IPS-18c (cell line): ENCODE data around the gene PUS10.
"Not testable (repeated sequence)": the region's sequence is repeated elsewhere in the genome, so short reads cannot be mapped to it uniquely, and the experiment has no call there.

Experiments used
- H3K4me3 ChIP-seq: 2 replicates; pipeline ENCODE4 v1.7.0; 2013; ENCODE audit warnings: low read depth, mild to moderate bottlenecking, low read length, moderate library complexity; ENCODE audit not compliant: insufficient read depth
- H3K9me3 ChIP-seq: one replicate; pipeline ENCODE4 v1.6.1; 2013; ENCODE audit warnings: mild to moderate bottlenecking, low read length, moderate library complexity; ENCODE audit not compliant: control insufficient read depth, insufficient read depth

PUS10 gene

GRCh38 chr2:60958800-60959199, 59.3 kb downstream of the PUS10 start:
- no peak overlapping the region for H3K4me3 ChIP-seq
- H3K9me3 ChIP-seq = no peaks in the 10 kb centered on the region

GRCh38 chr2:60958361-60958760, 59.7 kb downstream of the PUS10 start:
- Histone ChIP-seq H3K9me3 (no peaks in the 10 kb centered on the region), H3K4me3 (no peak overlapping the region)

- no peak overlapping the region for H3K4me3 ChIP-seq
Measured at GRCh38 chr2:60957643-60958042, 60.4 kb downstream of the PUS10 start.

GRCh38 chr2:60957224-60957623, 60.8 kb downstream of the PUS10 start:
- no peak overlapping the region for H3K4me3 ChIP-seq

More at GRCh38 chr2:60957643-60958042, 60.4 kb downstream of the PUS10 start:
- no peaks in the 10 kb centered on the region for H3K9me3 ChIP-seq

GRCh38 chr2:60954139-60954538, 63.9 kb downstream of the PUS10 start:
- Histone ChIP-seq H3K4me3 (no peak overlapping the region), H3K9me3 (peaks cover 2% of the 10 kb centered on the region)

More at GRCh38 chr2:60957224-60957623, 60.8 kb downstream of the PUS10 start:
- H3K9me3 ChIP-seq = no peaks in the 10 kb centered on the region

GRCh38 chr2:60948926-60949579, 69.0 kb downstream of the PUS10 start:
- peaks cover 2% of the 10 kb centered on the region for H3K9me3 ChIP-seq
- H3K4me3 ChIP-seq = no peak overlapping the region

GRCh38 chr2:60948161-60948560, 69.9 kb downstream of the PUS10 start:
- peaks cover 2% of the 10 kb centered on the region for H3K9me3 ChIP-seq
- no peak overlapping the region for H3K4me3 ChIP-seq

- H3K4me3 ChIP-seq = no peak overlapping the region
Measured at GRCh38 chr2:60947056-60947455, 71.0 kb downstream of the PUS10 start.

GRCh38 chr2:60945341-60945740, 72.7 kb downstream of the PUS10 start:
- peaks cover under 1% of the 10 kb centered on the region for H3K9me3 ChIP-seq

More at GRCh38 chr2:60947056-60947455, 71.0 kb downstream of the PUS10 start:
- peaks cover 2% of the 10 kb centered on the region for H3K9me3 ChIP-seq

GRCh38 chr2:60939622-60940021, 78.4 kb downstream of the PUS10 start:
- Histone ChIP-seq H3K4me3 (no peak overlapping the region), H3K9me3 (no peaks in the 10 kb centered on the region)

More at GRCh38 chr2:60945341-60945740, 72.7 kb downstream of the PUS10 start:
- H3K4me3 ChIP-seq = no peak overlapping the region

GRCh38 chr2:60938301-60938700, 79.8 kb downstream of the PUS10 start:
- Histone ChIP-seq H3K4me3 (no peak overlapping the region; the same call in 1 of the 2 replicates), H3K9me3 (no peaks in the 10 kb centered on the region)

- no peaks in the 10 kb centered on the region for H3K9me3 ChIP-seq
- H3K4me3 ChIP-seq = no peak overlapping the region
Measured at GRCh38 chr2:60936757-60937156, 81.3 kb downstream of the PUS10 start.

GRCh38 chr2:60934165-60934722, 83.8 kb downstream of the PUS10 start:
- H3K4me3 ChIP-seq = no peak overlapping the region

GRCh38 chr2:60932954-60933353, 85.1 kb downstream of the PUS10 start:
- Histone ChIP-seq H3K4me3 (no peak overlapping the region), H3K9me3 (no peaks in the 10 kb centered on the region)

More at GRCh38 chr2:60934165-60934722, 83.8 kb downstream of the PUS10 start:
- no peaks in the 10 kb centered on the region for H3K9me3 ChIP-seq

- H3K4me3 ChIP-seq, H3K9me3 ChIP-seq: not testable (repeated sequence)
Measured at GRCh38 chr2:60932061-60932460, 86.0 kb downstream of the PUS10 start.

- H3K4me3 ChIP-seq = no peak overlapping the region
Measured at GRCh38 chr2:60926741-60927552, 91.1 kb downstream of the PUS10 start.

GRCh38 chr2:60925994-60926740, 91.9 kb downstream of the PUS10 start:
- H3K4me3 ChIP-seq = no peak overlapping the region
- H3K9me3 ChIP-seq = no peaks in the 10 kb centered on the region

More at GRCh38 chr2:60926741-60927552, 91.1 kb downstream of the PUS10 start:
- H3K9me3 ChIP-seq = no peaks in the 10 kb centered on the region
